SW 1271 (cell line): ENCODE measurements around the gene PKP3.
"Not testable (repeated sequence)": the region's sequence is repeated elsewhere in the genome, so short reads cannot be mapped to it uniquely, and the experiment has no call there.

Experiments
- DNase-seq, 2 experiments: peaks; one replicate each; lab custom pipeline; 2025; lab: John Stamatoyannopoulos, UW

Gene PKP3

DNA sequence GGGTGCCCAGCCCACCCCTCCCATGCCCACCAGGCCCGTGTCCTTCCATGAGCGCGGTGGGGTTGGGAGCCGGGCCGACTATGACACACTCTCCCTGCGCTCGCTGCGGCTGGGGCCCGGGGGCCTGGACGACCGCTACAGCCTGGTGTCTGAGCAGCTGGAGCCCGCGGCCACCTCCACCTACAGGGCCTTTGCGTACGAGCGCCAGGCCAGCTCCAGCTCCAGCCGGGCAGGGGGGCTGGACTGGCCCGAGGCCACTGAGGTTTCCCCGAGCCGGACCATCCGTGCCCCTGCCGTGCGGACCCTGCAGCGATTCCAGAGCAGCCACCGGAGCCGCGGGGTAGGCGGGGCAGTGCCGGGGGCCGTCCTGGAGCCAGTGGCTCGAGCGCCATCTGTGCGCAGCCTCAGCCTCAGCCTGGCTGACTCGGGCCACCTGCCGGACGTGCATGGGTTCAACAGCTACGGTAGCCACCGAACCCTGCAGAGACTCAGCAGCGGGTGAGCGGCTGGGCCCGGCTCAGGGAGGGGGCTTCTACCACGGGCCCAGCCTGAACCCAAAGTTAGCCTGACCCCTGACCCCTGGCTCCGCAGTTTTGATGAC, 3.0 kb downstream of the PKP3 start:
- peak; percentile 39 to 64 for DNase-seq

DNA sequence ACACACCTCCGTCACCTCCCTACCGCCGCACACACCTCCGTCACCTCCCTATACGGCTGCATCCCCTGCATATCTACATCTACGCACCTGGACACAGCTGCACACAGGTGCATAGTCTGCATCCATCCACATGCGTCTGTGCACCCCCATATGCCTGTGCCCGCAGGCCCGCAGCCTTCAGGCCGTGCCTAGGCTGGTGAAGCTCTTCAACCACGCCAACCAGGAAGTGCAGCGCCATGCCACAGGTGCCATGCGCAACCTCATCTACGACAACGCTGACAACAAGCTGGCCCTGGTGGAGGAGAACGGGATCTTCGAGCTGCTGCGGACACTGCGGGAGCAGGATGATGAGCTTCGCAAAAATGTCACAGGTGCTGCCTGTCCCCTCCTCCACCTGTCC, 4.8 kb downstream of the PKP3 start:
- DNase-seq = no peak

DNA sequence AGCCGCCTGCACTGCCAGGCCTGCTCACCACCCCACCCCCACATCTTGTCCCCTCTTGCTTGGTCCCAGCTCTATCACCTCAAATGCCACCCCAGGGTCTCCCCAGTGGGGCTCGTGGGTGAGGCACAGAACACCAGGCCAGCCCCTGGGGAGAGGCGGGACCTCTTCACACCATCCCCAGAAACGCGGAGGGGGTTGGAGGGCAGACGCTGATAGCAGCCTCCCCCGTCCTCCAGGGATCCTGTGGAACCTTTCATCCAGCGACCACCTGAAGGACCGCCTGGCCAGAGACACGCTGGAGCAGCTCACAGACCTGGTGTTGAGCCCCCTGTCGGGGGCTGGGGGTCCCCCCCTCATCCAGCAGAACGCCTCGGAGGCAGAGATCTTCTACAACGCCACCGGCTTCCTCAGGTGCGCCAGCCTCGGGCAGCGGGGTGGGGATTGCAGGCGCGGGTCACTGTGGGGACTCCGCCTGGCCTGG, 5.8 kb downstream of the PKP3 start:
- no peak for DNase-seq

DNA sequence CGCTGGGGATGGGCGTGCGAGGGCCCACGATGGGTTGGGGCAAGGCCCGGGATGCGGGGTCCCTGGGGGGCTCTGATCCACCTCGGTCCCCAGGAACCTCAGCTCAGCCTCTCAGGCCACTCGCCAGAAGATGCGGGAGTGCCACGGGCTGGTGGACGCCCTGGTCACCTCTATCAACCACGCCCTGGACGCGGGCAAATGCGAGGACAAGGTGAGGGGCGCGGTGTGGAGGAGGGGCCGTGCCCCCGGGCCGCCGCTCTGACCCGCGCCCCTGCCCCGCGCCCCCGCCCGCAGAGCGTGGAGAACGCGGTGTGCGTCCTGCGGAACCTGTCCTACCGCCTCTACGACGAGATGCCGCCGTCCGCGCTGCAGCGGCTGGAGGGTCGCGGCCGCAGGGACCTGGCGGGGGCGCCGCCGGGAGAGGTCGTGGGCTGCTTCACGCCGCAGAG, 6.3 kb downstream of the PKP3 start:
- no peak for DNase-seq

DNA sequence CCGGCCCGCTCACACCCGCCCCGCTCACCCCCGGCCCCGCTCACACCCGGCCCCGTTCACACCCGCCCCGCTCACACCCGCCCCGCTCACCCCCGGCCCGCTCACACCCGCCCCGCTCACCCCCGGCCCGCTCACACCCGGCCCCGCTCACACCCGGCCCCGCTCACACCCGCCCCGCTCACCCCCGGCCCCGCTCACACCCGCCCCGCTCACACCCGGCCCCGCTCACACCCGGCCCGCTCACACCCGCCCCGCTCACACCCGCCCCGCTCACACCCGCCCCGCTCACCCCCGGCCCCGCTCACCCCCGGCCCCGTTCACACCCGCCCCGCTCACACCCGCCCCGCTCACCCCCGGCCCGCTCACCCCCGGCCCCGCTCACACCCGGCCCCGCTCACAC, 7.2 kb downstream of the PKP3 start:
- not testable (repeated sequence) for DNase-seq

DNA sequence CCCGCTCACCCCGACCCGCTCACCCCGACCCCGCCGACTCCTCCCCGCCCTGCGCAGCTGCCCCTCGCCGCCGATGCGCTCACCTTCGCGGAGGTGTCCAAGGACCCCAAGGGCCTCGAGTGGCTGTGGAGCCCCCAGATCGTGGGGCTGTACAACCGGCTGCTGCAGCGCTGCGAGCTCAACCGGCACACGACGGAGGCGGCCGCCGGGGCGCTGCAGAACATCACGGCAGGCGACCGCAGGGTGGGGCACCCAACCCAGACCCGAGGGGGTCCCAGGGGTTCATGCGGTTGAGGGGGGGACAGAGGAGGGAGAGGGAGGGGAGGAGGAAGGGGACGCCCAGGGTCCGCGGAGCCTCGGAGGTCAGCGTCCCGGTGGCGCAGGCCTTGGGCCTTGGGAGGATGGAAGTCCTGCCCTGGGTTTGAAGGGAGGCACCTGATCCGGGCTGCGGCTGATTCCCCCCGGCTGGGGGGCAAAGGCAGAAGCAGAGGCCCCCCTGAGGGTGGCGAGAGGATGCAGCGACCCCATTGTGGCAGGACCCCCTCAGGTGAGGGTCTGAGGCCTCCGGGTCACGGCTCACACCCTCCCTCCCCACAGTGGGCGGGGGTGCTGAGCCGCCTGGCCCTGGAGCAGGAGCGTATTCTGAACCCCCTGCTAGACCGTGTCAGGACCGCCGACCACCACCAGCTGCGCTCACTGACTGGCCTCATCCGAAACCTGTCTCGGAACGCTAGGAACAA, 9.2 kb downstream of the PKP3 start:
- DNase-seq = no peak

DNA sequence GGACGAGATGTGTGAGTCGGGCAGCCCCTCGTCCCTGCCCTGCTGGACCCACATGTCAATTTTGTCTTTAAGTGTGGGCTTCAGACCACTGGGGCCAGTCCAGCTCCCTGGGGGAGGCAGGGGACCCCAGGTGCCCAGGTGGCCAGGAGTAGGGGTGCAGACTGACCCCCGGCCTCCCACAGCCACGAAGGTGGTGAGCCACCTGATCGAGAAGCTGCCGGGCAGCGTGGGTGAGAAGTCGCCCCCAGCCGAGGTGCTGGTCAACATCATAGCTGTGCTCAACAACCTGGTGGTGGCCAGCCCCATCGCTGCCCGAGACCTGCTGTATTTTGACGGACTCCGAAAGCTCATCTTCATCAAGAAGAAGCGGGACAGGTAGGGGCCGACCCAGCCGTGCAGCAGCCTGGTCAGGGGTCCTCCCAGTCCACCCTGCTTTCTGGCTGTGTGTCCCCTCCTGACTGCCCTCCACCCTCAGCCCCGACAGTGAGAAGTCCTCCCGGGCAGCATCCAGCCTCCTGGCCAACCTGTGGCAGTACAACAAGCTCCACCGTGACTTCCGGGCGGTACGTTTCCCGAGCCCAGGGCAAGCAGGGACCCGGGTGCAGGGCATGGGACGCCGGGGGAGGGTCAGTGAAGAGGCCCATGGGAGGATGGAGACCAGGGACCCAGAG, 9.9 kb downstream of the PKP3 start:
- DNase-seq = no peak

DNA sequence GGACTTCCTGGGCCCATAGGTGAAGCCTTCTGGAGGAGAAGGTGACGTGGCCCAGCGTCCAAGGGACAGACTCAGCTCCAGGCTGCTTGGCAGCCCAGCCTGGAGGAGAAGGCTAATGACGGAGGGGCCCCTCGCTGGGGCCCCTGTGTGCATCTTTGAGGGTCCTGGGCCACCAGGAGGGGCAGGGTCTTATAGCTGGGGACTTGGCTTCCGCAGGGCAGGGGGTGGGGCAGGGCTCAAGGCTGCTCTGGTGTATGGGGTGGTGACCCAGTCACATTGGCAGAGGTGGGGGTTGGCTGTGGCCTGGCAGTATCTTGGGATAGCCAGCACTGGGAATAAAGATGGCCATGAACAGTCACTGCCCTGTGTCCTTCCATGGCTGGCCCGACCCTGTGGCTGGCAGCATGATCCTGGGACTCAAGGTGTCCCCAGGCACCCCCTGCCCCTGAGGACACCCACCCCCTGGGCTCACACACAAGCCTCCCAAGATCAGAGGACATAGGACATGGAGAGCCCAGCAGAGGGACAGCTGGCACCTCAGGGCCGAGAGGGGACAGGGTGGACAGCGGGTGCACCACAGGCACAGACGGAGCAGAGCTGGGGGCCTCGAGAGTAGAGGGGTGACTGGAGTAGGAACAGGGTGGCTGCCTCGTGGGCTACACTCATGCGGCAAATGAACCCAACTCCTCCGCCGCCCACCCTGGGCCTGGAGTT, 10.7 kb downstream of the PKP3 start:
- DNase-seq = no peak

DNA sequence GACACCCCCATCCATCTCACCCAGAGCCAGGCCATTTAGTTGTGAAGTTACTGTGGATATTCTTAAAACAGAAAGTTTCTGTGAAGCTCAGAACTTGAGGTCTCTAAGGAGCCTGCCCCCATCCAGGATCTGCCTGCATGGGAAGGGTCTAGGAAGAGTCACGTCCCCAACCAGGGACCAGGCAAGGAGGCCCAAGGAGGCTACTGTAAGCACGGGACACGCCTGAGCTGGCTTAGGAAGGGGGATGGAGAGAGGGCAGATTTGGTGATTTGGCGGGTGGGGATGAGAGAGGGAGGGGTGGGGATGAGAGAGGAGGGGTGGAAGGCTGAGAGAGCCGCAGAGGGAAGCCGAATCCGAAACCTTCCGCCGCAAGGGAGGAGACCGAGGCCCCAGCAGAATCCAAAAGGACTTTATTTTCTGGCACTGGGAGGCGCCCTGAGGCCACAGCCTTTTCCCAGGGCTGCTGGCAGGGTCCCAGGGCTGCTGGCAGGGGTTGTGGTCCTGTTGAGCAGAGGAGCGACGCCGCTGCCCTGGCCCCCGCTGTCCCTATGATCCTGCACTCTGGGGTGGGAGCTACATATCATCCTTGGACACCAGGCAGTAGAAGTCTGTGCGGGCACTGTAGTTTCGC, 11.4 kb downstream of the PKP3 start:
- no peak for DNase-seq

DNA sequence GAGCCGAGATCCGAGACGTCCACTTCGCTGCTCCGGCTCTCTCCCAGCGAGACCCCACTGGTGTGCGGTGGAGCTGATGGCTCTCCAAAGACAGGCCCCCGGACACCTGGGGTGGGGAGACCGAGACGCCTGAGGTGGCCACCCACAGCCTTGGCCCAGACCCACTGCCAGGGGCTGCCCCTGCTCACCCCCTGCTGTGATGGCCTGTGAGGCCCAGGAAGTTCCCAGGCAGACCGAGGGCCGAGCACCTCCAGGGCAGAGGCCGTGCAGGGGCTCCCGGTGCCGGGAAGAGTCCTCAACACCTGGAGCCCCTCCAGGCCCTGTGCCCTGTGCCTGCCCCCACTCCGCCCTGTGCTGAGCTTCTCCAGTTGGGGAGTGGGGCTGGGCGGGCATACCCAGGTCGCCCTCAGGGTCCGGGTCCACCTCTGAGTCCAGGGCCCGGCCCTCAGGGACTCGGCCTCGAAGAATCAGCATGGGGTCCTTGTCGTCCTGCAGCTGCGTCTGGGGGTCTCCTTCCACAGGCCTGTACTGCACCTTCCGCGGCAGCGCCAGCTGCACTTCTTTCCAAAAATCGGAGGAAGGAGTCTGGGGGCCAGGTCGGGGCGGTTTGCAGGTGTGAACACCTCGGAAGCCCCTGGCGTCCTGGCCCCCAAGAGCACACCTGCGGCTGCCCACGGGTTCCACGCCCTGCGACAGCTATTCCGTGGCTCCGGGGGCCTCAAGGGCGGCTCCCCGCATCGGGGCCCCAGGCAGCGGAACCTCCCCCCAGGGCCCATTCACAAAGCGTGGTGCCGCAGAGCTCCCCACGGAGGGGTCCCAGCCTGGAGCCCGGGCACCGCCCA, 12.2 kb downstream of the PKP3 start:
- DNase-seq = no peak

DNA sequence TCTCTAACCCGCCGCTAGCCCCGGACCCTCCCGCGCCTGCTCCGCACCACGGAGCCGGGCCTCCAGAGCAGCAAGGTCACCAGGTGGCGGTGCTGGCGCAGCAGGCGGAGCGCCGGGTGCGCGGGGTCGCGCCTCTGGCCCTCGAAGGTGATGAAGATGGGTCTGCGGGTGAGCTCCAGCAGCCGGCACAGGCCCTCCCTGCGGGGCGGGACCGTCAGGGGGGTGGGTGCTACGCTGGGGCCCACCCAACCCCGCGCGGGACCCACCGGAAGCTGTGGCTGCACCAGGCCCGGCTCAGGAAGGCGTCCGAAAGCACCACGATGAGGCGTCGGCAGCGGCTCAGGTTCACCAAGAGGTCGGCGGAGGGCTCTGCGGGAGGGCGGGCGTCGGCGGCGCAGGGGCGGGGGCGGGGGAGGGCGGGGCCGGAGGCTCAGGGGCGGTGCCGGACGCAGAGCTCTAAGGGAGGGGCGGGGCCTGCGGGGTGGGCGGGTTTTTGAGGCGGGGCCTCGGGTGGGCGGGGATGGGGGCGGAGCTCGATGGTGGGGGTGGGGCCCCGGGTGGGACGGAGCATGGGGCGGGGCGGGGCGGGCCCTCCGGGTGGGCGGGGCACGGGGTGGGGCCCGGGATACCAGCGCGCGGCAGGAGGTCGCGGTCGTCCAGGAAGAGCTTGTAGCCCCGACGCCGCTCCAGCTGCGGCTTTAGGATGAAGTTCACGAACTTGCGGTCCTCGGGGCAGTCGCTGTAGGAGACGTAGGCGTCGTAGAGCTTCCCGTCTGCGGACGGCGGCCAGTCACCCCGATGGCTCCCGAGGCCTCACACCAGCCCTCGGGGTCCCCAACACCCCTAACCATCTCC, 13.0 kb downstream of the PKP3 start:
- DNase-seq = peak in 1 of 2 experiments; percentile 42

DNA sequence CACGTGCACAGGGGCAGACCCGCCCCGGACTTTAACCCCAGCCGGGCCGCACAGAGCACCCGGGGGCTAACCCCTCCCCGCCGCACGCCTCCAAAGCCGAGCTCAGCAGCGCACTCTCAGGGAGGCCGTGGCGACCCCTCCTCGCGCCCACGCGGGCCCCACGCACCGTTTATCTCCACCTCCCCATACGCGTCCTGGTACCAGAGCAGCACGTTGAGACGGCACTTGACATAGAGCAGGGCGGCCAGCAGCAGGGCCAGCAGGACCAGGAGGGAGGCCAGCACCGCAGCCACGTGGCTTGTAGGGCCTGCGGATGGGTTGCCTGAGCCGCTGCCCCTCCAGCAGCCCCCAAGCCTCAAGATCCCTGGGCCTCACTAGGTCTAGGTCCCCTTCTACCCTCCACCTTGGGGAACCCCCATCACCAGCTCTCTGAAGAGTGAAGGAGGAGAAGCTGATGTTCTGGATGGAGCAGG, 13.7 kb downstream of the PKP3 start:
- no peak for DNase-seq

DNA sequence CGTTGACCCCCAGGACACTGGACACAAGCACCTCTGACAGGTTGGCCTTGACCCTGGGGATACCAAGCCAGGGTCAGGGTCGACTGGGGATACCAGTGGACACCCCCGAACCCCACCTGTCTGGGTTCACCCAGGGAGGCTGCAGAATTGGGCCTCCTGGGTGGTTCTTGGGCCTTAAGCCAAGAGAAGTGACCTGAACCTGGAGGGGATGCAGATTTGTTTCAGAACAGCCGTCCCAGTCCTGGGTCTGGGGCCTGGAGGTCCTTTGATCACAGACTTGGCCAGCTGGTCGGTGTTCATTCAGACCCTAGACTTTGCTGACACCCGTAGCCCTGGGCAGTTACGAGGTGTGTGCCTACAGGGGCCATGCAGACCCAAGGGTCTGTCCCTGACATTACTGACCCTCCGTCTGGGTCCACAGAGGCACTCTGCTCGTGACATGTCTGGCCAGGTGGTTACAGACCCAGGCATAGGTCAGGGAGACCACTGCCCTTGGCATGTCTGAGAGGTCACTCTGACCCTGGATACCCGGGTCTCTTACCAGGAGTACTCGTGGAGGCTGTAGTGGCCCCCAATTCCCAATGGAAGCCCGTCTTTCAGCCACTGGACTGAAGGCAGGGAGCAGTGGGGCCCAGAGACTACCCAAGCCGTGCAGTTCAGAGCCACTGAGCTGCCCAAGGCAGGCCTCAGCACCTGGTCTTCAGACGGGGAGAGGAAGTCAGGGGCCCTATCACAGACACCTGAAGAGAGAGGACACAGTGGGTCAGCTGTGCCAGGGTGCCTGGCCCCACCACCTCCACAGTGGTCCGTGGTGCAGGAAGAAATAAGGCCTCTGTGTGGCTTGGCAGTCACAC, 14.4 kb downstream of the PKP3 start:
- no peak for DNase-seq

DNA sequence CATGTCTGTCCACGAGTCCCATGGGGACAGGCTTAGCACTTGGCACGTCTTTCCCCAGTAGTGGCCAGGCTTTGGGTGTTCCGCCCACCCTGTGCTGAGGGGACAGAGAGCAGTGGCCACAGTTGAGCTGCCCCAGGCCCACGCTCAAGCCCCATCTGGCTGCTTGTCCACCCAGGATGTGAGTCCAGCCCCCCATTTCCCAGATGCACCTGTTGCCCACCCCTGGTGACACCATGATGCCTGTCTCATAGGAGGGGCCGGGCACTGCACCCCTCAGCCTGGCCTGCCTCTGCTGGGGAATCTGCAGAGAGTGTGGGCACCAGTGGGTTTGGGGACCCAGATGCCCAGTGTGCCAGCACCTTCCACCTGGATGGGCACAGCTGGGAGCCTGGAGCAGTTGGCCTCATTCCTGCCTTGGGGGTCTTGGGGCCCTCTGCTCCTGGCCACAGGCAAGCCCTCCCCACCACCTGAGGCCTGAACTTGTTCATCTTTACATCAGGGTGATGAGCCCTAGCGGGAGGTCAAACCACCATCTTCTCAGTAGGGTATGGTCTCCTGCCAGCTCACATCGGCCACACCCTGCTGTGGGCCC, 15.1 kb downstream of the PKP3 start:
- no peak for DNase-seq

DNA sequence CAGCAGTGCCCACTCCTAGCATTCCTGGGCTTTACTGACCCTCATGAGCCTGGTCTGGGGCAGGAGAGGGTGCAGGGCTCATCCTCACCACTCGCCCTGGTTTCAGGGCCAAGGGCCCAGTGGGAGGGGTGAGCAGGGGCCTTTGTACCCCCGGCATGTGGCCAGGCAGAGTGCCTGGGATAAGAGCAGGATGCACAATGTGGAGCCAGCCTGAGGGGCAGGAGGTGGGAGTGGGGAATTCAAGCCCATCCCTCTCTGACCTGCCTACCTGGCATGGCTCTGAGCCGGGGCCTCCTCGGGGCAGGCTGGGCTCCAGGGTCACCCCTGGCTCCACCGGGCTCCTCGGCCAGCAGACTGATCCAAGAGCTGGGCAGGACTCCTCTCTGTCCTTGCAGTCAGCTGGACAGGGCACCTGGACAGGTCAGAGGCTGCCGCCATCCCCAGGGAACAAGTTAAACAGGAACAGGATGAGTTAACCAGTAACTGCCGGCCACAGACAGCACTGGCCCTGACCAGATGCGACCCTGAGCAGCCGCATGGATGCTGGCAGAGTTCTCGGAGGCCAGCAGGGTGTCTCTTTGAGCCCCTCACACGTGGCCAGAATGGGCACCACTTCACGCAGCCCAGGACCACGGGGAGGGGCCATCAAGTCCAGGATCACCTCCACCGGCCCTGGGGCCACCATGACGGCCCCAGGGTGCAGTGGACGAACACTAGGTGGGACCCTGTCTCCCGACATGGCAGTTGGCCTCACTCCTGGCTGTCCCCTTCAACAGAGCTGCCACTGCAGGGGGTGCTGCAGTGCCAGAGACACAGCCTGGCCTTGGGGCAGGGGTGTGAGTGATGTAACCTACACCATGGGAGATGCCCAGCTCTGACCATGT, 15.8 kb downstream of the PKP3 start:
- no peak for DNase-seq

DNA sequence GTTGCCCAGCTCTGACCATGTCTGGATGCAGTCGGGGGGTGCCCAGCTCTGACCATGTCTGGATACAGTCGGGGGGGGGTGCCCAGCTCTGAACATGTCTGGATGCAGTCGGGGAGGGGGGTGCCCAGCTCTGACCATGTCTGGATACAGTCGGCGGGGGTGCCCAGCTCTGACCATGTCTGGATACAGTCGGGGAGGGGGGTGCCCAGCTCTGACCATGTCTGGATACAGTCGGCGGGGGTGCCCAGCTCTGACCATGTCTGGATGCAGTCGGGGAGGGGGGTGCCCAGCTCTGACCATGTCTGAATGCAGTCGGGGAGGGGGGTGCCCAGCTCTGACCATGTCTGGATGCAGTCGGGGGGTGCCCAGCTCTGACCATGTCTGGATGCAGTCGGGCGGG, 16.7 kb downstream of the PKP3 start:
- DNase-seq = not testable (repeated sequence)

DNA sequence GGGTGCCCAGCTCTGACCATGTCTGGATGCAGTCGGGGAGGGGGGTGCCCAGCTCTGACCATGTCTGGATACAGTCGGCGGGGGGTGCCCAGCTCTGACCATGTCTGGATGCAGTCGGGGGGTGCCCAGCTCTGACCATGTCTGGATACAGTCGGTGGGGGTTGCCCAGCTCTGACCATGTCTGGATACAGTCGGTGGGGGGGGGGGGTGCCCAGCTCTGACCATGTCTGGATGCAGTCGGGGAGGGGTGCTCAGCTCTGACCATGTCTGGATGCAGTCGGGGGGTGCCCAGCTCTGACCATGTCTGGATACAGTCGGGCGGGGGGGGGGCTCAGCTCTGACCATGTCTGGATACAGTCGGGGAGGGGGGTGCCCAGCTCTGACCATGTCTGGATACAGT, 17.5 kb downstream of the PKP3 start:
- DNase-seq = not testable (repeated sequence)
